Lower leg skin (tissue), 3 donors: ENCODE results near the gene CTIF.

Experiments used
- POLR2A ChIP-seq, 2 donors: fragments of 450-650 bp; IDR thresholded peaks; one replicate each; pipeline ENCODE4 v1.6.1; 2016 to 2017; ENCODE audit warnings: antibody characterized with exemption in 2 of 2, mild to moderate bottlenecking in 1 of 2, moderate library complexity in 1 of 2
- TF ChIP-seq, protein P1 (sequence below), 3 donors: fragments of 450-650 bp; IDR thresholded peaks; one replicate each; pipeline ENCODE4 v1.5.1; 2016; ENCODE audit warnings: antibody characterized with exemption in 3 of 3, mild to moderate bottlenecking in 3 of 3, moderate library complexity in 2 of 3

DNA sequence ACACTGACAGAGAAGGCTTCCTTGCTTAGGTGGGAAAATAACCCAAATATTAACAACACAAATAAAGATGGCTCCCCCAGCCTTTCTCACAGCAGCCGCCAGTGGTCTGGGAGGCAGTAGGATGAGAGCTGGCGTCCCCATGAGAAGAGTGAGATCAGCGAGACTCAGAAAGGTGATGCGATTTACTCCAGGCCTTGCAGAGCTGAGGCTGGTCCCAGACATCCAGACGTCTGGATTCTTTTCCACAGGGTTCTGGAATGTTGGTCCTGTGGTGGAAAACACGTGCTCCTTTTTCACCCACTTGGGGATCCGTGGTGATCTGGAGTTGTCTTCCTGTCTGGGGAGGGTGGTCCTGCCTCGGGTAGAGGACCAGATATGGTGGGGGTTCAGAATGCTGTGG lies 190.6 kb downstream of the CTIF start:
- no peak for TF ChIP-seq POLR2A (IDR thresholded peaks at IDR 0.05)
- TF ChIP-seq, protein P1, sequence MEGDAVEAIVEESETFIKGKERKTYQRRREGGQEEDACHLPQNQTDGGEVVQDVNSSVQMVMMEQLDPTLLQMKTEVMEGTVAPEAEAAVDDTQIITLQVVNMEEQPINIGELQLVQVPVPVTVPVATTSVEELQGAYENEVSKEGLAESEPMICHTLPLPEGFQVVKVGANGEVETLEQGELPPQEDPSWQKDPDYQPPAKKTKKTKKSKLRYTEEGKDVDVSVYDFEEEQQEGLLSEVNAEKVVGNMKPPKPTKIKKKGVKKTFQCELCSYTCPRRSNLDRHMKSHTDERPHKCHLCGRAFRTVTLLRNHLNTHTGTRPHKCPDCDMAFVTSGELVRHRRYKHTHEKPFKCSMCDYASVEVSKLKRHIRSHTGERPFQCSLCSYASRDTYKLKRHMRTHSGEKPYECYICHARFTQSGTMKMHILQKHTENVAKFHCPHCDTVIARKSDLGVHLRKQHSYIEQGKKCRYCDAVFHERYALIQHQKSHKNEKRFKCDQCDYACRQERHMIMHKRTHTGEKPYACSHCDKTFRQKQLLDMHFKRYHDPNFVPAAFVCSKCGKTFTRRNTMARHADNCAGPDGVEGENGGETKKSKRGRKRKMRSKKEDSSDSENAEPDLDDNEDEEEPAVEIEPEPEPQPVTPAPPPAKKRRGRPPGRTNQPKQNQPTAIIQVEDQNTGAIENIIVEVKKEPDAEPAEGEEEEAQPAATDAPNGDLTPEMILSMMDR (IDR thresholded peaks at IDR 0.05) = no peak
